ENCODE measurements around the gene RCC1. TPM values are rescaled to one million over a fixed set of nuclear protein-coding genes. Genes with fewer than 3 reads are reported as not detected.

The RCC1 gene
- total and polyA plus RNA-seq, 5 donors from 2014 or later = 8.2 to 16.4 (median 10.8) TPM

- no peaks in the 10 kb centered on the region for H3K27me3 ChIP-seq (ENCODE audit: control insufficient read depth, insufficient read depth, low read length)
- Mint-ChIP-seq H3K9me3 (no peaks in the 10 kb centered on the region), H3K4me1 (peaks cover 4 to 34% (median 18%) of the 10 kb centered on the region in 4 donors), H3K27me3 (no peaks in the 10 kb centered on the region), H3K27ac (peak within 1 kb of the TSS; percentile 96 to 99 (median 98)), H3K4me3 (peak within 1 kb of the TSS; percentile 95 to 99 (median 97)), H3K36me3 (peaks cover 4% of the 10 kb centered on the region)
- peaks cover 12% of the 10 kb centered on the region for H3K4me1 ChIP-seq (ENCODE audit: control insufficient read depth, insufficient read depth, low read length, poor library complexity, severe bottlenecking)
- ATAC-seq (ENCODE audit: low read depth in 2 of 2) (peak; percentile 94 to 98), DNase-seq (peak; percentile 94 to 98 (median 98))
- peak within 1 kb of the TSS; percentile 79 for H3K27ac ChIP-seq (ENCODE audit: insufficient read depth, low read length, poor library complexity, severe bottlenecking)
- peaks cover 13% of the 10 kb centered on the region for H3K36me3 ChIP-seq (ENCODE audit: control insufficient read depth, insufficient read depth, low read length)
- H3K4me3 ChIP-seq (ENCODE audit: low read depth, low read length) = peak within 1 kb of the TSS; percentile 91
- H3K9me3 ChIP-seq (ENCODE audit: control insufficient read depth in 2 of 2, low read length in 2 of 2) = no peaks in the 10 kb centered on the region
Observed at GRCh38 chr1:28552758-28553663, 47.2 kb downstream of the RCC1 start, which contains the start of gene TRNAU1AP. Gene TRNAU1AP (plus strand): TSS chr1:28553085. CDS start chr1:28553111, 26 bp downstream.

GRCh38 chr1:28560886-28561285 lies 55.0 kb downstream of the RCC1 start:
- Histone ChIP-seq H3K36me3 (ENCODE audit: control insufficient read depth, insufficient read depth, low read length) (peaks cover 58% of the 10 kb centered on the region), H3K9me3 (ENCODE audit: control insufficient read depth in 2 of 2, low read length in 2 of 2) (no peaks in the 10 kb centered on the region), H3K27ac (ENCODE audit: insufficient read depth, low read length, poor library complexity, severe bottlenecking) (no peak overlapping the region), H3K4me1 (ENCODE audit: control insufficient read depth, insufficient read depth, low read length, poor library complexity, severe bottlenecking) (no peaks in the 10 kb centered on the region), H3K27me3 (ENCODE audit: control insufficient read depth, insufficient read depth, low read length) (no peaks in the 10 kb centered on the region), H3K4me3 (ENCODE audit: low read depth, low read length) (no peak overlapping the region)
- Mint-ChIP-seq H3K4me1 (peaks cover 0 to 2% (median 0%) of the 10 kb centered on the region in 4 donors), H3K4me3 (no peak overlapping the region), H3K27me3 (no peaks in the 10 kb centered on the region), H3K36me3 (peaks cover 16% of the 10 kb centered on the region), H3K27ac (no peak overlapping the region), H3K9me3 (no peaks in the 10 kb centered on the region)
- DNase-seq (no peak), ATAC-seq (ENCODE audit: low read depth in 2 of 2) (no peak)

GRCh38 chr1:28564310-28564709 lies 58.5 kb downstream of the RCC1 start:
- ATAC-seq (ENCODE audit: low read depth in 2 of 2) = no peak
- no peaks in the 10 kb centered on the region for H3K9me3 ChIP-seq (ENCODE audit: control insufficient read depth in 2 of 2, low read length in 2 of 2)

GRCh38 chr1:28565040-28565439 lies 59.2 kb downstream of the RCC1 start:
- Histone ChIP-seq H3K27ac (ENCODE audit: insufficient read depth, low read length, poor library complexity, severe bottlenecking) (no peak overlapping the region), H3K36me3 (ENCODE audit: control insufficient read depth, insufficient read depth, low read length) (peaks cover 71% of the 10 kb centered on the region), H3K4me3 (ENCODE audit: low read depth, low read length) (no peak overlapping the region), H3K9me3 (ENCODE audit: control insufficient read depth in 2 of 2, low read length in 2 of 2) (no peaks in the 10 kb centered on the region), H3K4me1 (ENCODE audit: control insufficient read depth, insufficient read depth, low read length, poor library complexity, severe bottlenecking) (no peaks in the 10 kb centered on the region), H3K27me3 (ENCODE audit: control insufficient read depth, insufficient read depth, low read length) (no peaks in the 10 kb centered on the region)
- Mint-ChIP-seq H3K4me1 (peaks cover 0 to 2% (median 0%) of the 10 kb centered on the region in 4 donors), H3K27ac (no peak overlapping the region), H3K27me3 (no peaks in the 10 kb centered on the region), H3K36me3 (peaks cover 30% of the 10 kb centered on the region), H3K4me3 (no peak overlapping the region), H3K9me3 (peaks cover 0 to 1% (median 0%) of the 10 kb centered on the region in 7 donors)
- ATAC-seq (ENCODE audit: low read depth in 2 of 2) (no peak), DNase-seq (no peak)

More at GRCh38 chr1:28564310-28564709, 58.5 kb downstream of the RCC1 start:
- Histone ChIP-seq H3K36me3 (ENCODE audit: control insufficient read depth, insufficient read depth, low read length) (peaks cover 76% of the 10 kb centered on the region), H3K27me3 (ENCODE audit: control insufficient read depth, insufficient read depth, low read length) (no peaks in the 10 kb centered on the region), H3K4me1 (ENCODE audit: control insufficient read depth, insufficient read depth, low read length, poor library complexity, severe bottlenecking) (no peaks in the 10 kb centered on the region), H3K4me3 (ENCODE audit: low read depth, low read length) (no peak overlapping the region), H3K27ac (ENCODE audit: insufficient read depth, low read length, poor library complexity, severe bottlenecking) (no peak overlapping the region)
- DNase-seq = no peak
- Mint-ChIP-seq H3K27ac (no peak overlapping the region), H3K4me1 (peaks cover 0 to 2% (median 0%) of the 10 kb centered on the region in 4 donors), H3K9me3 (peaks cover 0 to 1% (median 0%) of the 10 kb centered on the region in 7 donors), H3K4me3 (no peak overlapping the region), H3K36me3 (peaks cover 30% of the 10 kb centered on the region), H3K27me3 (no peaks in the 10 kb centered on the region)

- peaks cover 70% of the 10 kb centered on the region for H3K36me3 ChIP-seq (ENCODE audit: control insufficient read depth, insufficient read depth, low read length)
- H3K9me3 Mint-ChIP-seq = peaks cover 0 to 1% (median 0%) of the 10 kb centered on the region in 7 donors
- ATAC-seq (ENCODE audit: low read depth in 2 of 2) = no peak
Observed at GRCh38 chr1:28565726-28566125, 59.9 kb downstream of the RCC1 start.

GRCh38 chr1:28566931-28567330 lies 61.1 kb downstream of the RCC1 start:
- H3K9me3 Mint-ChIP-seq = peaks cover 0 to 1% (median 0%) of the 10 kb centered on the region in 7 donors
- H3K4me1 ChIP-seq (ENCODE audit: control insufficient read depth, insufficient read depth, low read length, poor library complexity, severe bottlenecking) = no peaks in the 10 kb centered on the region
- peak overlapping the region in 2 of 3 donors; percentile 8 to 53 for H3K27ac Mint-ChIP-seq
- DNase-seq (no peak), ATAC-seq (ENCODE audit: low read depth in 2 of 2) (no peak)
- peaks cover 29% of the 10 kb centered on the region for H3K36me3 Mint-ChIP-seq
- no peaks in the 10 kb centered on the region for H3K27me3 Mint-ChIP-seq
- no peaks in the 10 kb centered on the region for H3K27me3 ChIP-seq (ENCODE audit: control insufficient read depth, insufficient read depth, low read length)
- no peaks in the 10 kb centered on the region for H3K4me1 Mint-ChIP-seq
- no peak overlapping the region for H3K4me3 Mint-ChIP-seq
- H3K27ac ChIP-seq (ENCODE audit: insufficient read depth, low read length, poor library complexity, severe bottlenecking) = no peak overlapping the region
- H3K36me3 ChIP-seq (ENCODE audit: control insufficient read depth, insufficient read depth, low read length) = peaks cover 71% of the 10 kb centered on the region
- no peaks in the 10 kb centered on the region for H3K9me3 ChIP-seq (ENCODE audit: control insufficient read depth in 2 of 2, low read length in 2 of 2)
- no peak overlapping the region for H3K4me3 ChIP-seq (ENCODE audit: low read depth, low read length)

More at GRCh38 chr1:28565726-28566125, 59.9 kb downstream of the RCC1 start:
- H3K27ac ChIP-seq (ENCODE audit: insufficient read depth, low read length, poor library complexity, severe bottlenecking) = no peak overlapping the region
- Mint-ChIP-seq H3K27me3 (no peaks in the 10 kb centered on the region), H3K4me3 (no peak overlapping the region), H3K4me1 (peaks cover 0 to 2% (median 0%) of the 10 kb centered on the region in 4 donors), H3K27ac (no peak overlapping the region), H3K36me3 (peaks cover 30% of the 10 kb centered on the region)
- no peak for DNase-seq
- no peak overlapping the region for H3K4me3 ChIP-seq (ENCODE audit: low read depth, low read length)
- H3K4me1 ChIP-seq (ENCODE audit: control insufficient read depth, insufficient read depth, low read length, poor library complexity, severe bottlenecking) = no peaks in the 10 kb centered on the region
- H3K27me3 ChIP-seq (ENCODE audit: control insufficient read depth, insufficient read depth, low read length) = no peaks in the 10 kb centered on the region
- H3K9me3 ChIP-seq (ENCODE audit: control insufficient read depth in 2 of 2, low read length in 2 of 2) = no peaks in the 10 kb centered on the region

- Mint-ChIP-seq H3K4me1 (peaks cover 0 to 2% (median 0%) of the 10 kb centered on the region in 4 donors), H3K9me3 (peaks cover 0 to 1% (median 0%) of the 10 kb centered on the region in 7 donors), H3K27ac (peak overlapping the region in 1 of 3 donors; percentile 47), H3K36me3 (peaks cover 22% of the 10 kb centered on the region), H3K27me3 (no peaks in the 10 kb centered on the region), H3K4me3 (no peak overlapping the region)
- no peaks in the 10 kb centered on the region for H3K27me3 ChIP-seq (ENCODE audit: control insufficient read depth, insufficient read depth, low read length)
- H3K36me3 ChIP-seq (ENCODE audit: control insufficient read depth, insufficient read depth, low read length) = peaks cover 57% of the 10 kb centered on the region
- H3K9me3 ChIP-seq (ENCODE audit: control insufficient read depth in 2 of 2, low read length in 2 of 2) = no peaks in the 10 kb centered on the region
- DNase-seq = no peak
- H3K27ac ChIP-seq (ENCODE audit: insufficient read depth, low read length, poor library complexity, severe bottlenecking) = no peak overlapping the region
- H3K4me3 ChIP-seq (ENCODE audit: low read depth, low read length) = no peak overlapping the region
- no peak for ATAC-seq (ENCODE audit: low read depth in 2 of 2)
- no peaks in the 10 kb centered on the region for H3K4me1 ChIP-seq (ENCODE audit: control insufficient read depth, insufficient read depth, low read length, poor library complexity, severe bottlenecking)
Observed at GRCh38 chr1:28571911-28572310, 66.1 kb downstream of the RCC1 start.

All from CD4-positive, CD25-positive, alpha-beta regulatory T cell (primary cell).